Tibial artery (tissue), 4 donors: ENCODE data around the gene SLC8A3.

Experiments used
- DNase-seq, 2 donors: peaks; one replicate each; pipeline ENCODE4 v3.0.0-alpha.2; 2019
- H3K27ac ChIP-seq, 2 donors: fragments of 200-600 bp; sonication (generic) in 1 of 2; 1 replicate in 1 of 2; 2 replicates in 1 of 2; pipeline ENCODE4 v1.5.1; 2018 to 2019; ENCODE audit warnings: mild to moderate bottlenecking in 1 of 2
- H3K27me3 ChIP-seq, 2 donors: fragments of 200-600 bp; sonication (generic) in 1 of 2; one replicate each; pipeline versions ENCODE4 v1.5.1 to v1.6.0; 2016 to 2019
- H3K36me3 ChIP-seq, 3 donors: fragments of 200-600 bp; sonication (generic) in 2 of 3; one replicate each; pipeline ENCODE4 v1.5.1; 2016 to 2019; ENCODE audit warnings: mild to moderate bottlenecking in 2 of 3
- H3K4me1 ChIP-seq, 4 donors: fragments of 200-600 bp; sonication (generic) in 2 of 4; 1 replicate in 3 of 4; 2 replicates in 1 of 4; pipeline ENCODE4 v1.5.1; 2016 to 2019
- H3K4me3 ChIP-seq, 2 donors: fragments of 200-600 bp; sonication (generic) in 1 of 2; 1 replicate in 1 of 2; 2 replicates in 1 of 2; pipeline ENCODE4 v1.5.1; 2018 to 2019; ENCODE audit warnings: mild to moderate bottlenecking in 2 of 2
- H3K9me3 ChIP-seq, 3 donors: fragments of 200-600 bp; sonication (generic) in 1 of 3; one replicate each; pipeline ENCODE4 v1.5.1; 2016 to 2019
- CTCF ChIP-seq, 2 experiments: fragments of 200-600 bp in 1 of 2; fragments of 450-650 bp in 1 of 2; IDR thresholded peaks; one replicate each; pipeline ENCODE4 v1.5.1; 2017 to 2019; ENCODE audit warnings: antibody characterized with exemption in 2 of 2, mild to moderate bottlenecking in 1 of 2, moderate library complexity in 1 of 2
- intact Hi-C: fragments of 100-400 bp; cut with DNase I; formaldehyde crosslinking; loops from one replicate; pipeline ENCODE4 v1.15.0; 2023; ENCODE audit warnings: low total_unique reads

The SLC8A3 gene

GRCh38 chr14:70171726-70172125 is 17.0 kb downstream of the SLC8A3 start:
- H3K4me3 ChIP-seq: no peak overlapping the region
- H3K4me1 ChIP-seq: no peaks in the 10 kb centered on the region
- DNase-seq: no peak
- peaks cover 0 to 8% of the 10 kb centered on the region in 2 donors for H3K27me3 ChIP-seq
- H3K36me3 ChIP-seq: no peaks in the 10 kb centered on the region
- no peak overlapping the region for H3K27ac ChIP-seq
- intact Hi-C loops: no loop called here
- H3K9me3 ChIP-seq: no peaks in the 10 kb centered on the region
- TF ChIP-seq CTCF (IDR thresholded peaks at IDR 0.05): no peak

GRCh38 chr14:70170976-70171375 is 17.8 kb downstream of the SLC8A3 start:
- TF ChIP-seq CTCF (IDR thresholded peaks at IDR 0.05): no peak
- peaks cover 0 to 11% of the 10 kb centered on the region in 2 donors for H3K27me3 ChIP-seq
- no peak for DNase-seq
- intact Hi-C loops: no loop called here
- no peaks in the 10 kb centered on the region for H3K4me1 ChIP-seq
- no peaks in the 10 kb centered on the region for H3K9me3 ChIP-seq
- H3K27ac ChIP-seq: no peak overlapping the region
- no peaks in the 10 kb centered on the region for H3K36me3 ChIP-seq
- H3K4me3 ChIP-seq: no peak overlapping the region

- DNase-seq: no peak
- H3K4me1 ChIP-seq: no peaks in the 10 kb centered on the region
- intact Hi-C loops: no loop called here
- peaks cover 0 to 16% of the 10 kb centered on the region in 2 donors for H3K27me3 ChIP-seq
- no peaks in the 10 kb centered on the region for H3K36me3 ChIP-seq
- H3K9me3 ChIP-seq: no peaks in the 10 kb centered on the region
- no peak overlapping the region for H3K27ac ChIP-seq
- no peak for TF ChIP-seq CTCF (IDR thresholded peaks at IDR 0.05)
- no peak overlapping the region for H3K4me3 ChIP-seq
These were observed 20.3 kb downstream of the SLC8A3 start for GRCh38 chr14:70168406-70168805.

- H3K4me1 ChIP-seq: no peaks in the 10 kb centered on the region
- H3K36me3 ChIP-seq: no peaks in the 10 kb centered on the region
- peaks cover 0 to 16% of the 10 kb centered on the region in 2 donors for H3K27me3 ChIP-seq
- intact Hi-C loops: no loop called here
- no peak overlapping the region for H3K4me3 ChIP-seq
- no peak for DNase-seq
- no peak overlapping the region for H3K27ac ChIP-seq
- no peaks in the 10 kb centered on the region for H3K9me3 ChIP-seq
- no peak for TF ChIP-seq CTCF (IDR thresholded peaks at IDR 0.05)
These were observed 22.1 kb downstream of the SLC8A3 start for GRCh38 chr14:70166530-70167203.

- no peak for TF ChIP-seq CTCF (IDR thresholded peaks at IDR 0.05)
- DNase-seq: no peak
- Histone ChIP-seq H3K9me3 (no peaks in the 10 kb centered on the region), H3K4me3 (no peak overlapping the region), H3K27ac (no peak overlapping the region), H3K36me3 (no peaks in the 10 kb centered on the region), H3K27me3 (peaks cover 0 to 14% of the 10 kb centered on the region in 2 donors), H3K4me1 (no peaks in the 10 kb centered on the region)
- intact Hi-C loops: no loop called here
These were observed 26.4 kb downstream of the SLC8A3 start for GRCh38 chr14:70162358-70162757.

- H3K4me3 ChIP-seq: no peak overlapping the region
- H3K36me3 ChIP-seq: no peaks in the 10 kb centered on the region
- H3K27me3 ChIP-seq: peaks cover 0 to 16% of the 10 kb centered on the region in 2 donors
- TF ChIP-seq CTCF (IDR thresholded peaks at IDR 0.05): no peak
- no peaks in the 10 kb centered on the region for H3K4me1 ChIP-seq
- no peaks in the 10 kb centered on the region for H3K9me3 ChIP-seq
- intact Hi-C loops: no loop called here
- DNase-seq: no peak
- H3K27ac ChIP-seq: no peak overlapping the region
These were observed 32.2 kb downstream of the SLC8A3 start for GRCh38 chr14:70156592-70156991.
